ENCODE results near the gene TRAF3IP3. TPM values are rescaled to one million over a fixed set of nuclear protein-coding genes. Genes with fewer than 3 reads are reported as not detected.

TRAF3IP3 gene
- total and polyA plus RNA-seq, 2 donors (not counting 1 experiment from before 2014, with no cell fraction given) = not detected

GRCh38 chr1:209727785-209728184 is 28.1 kb upstream of the TRAF3IP3 start:
- no peaks in the 10 kb centered on the region for H4K20me1 ChIP-seq (ENCODE audit: control insufficient read depth, extremely low read depth, insufficient read depth, low read length)
- DNase-seq (ENCODE audit: low read depth in 2 of 2) = no peak
- no peak overlapping the region for H3K4me3 ChIP-seq (replicated peaks in 1 of 4; ENCODE audit: control extremely low read depth in 1 of 4, insufficient read depth in 1 of 4, low read depth in 3 of 4, low read length in 4 of 4)
- H3K27me3 ChIP-seq (ENCODE audit: control insufficient read depth, insufficient read depth, low read length) = no peaks in the 10 kb centered on the region
- no peaks in the 10 kb centered on the region for H3K4me1 ChIP-seq (ENCODE audit: control insufficient read depth, extremely low read depth, insufficient read depth, low read length)
- no peaks in the 10 kb centered on the region for H3K79me2 ChIP-seq (ENCODE audit: control insufficient read depth, insufficient read depth, low read length)
- H3K36me3 ChIP-seq (ENCODE audit: control insufficient read depth, insufficient read depth, low read length) = no peaks in the 10 kb centered on the region
- H2AFZ ChIP-seq (ENCODE audit: low read length) = no peak overlapping the region
- H3K9ac ChIP-seq (ENCODE audit: insufficient read depth, low read length) = no peak overlapping the region
- no peak overlapping the region for H3K4me2 ChIP-seq (ENCODE audit: extremely low read depth, insufficient read depth, low read length)
- no peaks in the 10 kb centered on the region for H3K9me3 ChIP-seq (ENCODE audit: control insufficient read depth, insufficient read depth, low read depth, low read length)
- TF ChIP-seq EZH2 (IDR thresholded peaks at IDR 0.05; ENCODE audit: low read length, missing control alignments) (no peak), CTCF (conservative IDR thresholded peaks at IDR 0.05 in 1 of 2, IDR thresholded peaks at IDR 0.05 in 1 of 2; ENCODE audit: low read depth in 1 of 2, low read length in 2 of 2) (no peak)
- H3K27ac ChIP-seq (ENCODE audit: insufficient read depth, low read length) = no peak overlapping the region

DNA sequence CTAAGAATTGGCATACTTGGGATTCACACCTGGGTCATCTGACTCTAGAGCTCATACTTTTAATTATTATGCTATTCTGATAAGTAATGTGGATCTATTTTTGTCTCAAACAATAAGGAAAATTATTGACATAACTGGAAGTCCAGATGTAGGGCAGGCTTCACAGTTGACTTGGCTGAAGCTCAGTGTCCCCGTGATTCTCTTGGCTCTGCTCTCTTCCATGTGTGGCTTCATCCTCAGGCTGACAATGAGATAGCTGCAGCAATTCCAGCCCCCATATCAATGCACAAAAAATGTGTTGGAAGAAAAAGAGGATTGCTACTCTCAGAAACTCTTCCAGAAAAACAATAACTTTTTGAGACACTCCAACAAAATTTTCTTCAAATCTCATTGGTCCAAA is 27.4 kb upstream of the TRAF3IP3 start:
- Histone ChIP-seq H3K79me2 (ENCODE audit: control insufficient read depth, insufficient read depth, low read length) (no peaks in the 10 kb centered on the region), H3K9ac (ENCODE audit: insufficient read depth, low read length) (no peak overlapping the region), H3K9me3 (ENCODE audit: control insufficient read depth, insufficient read depth, low read depth, low read length) (no peaks in the 10 kb centered on the region), H3K36me3 (ENCODE audit: control insufficient read depth, insufficient read depth, low read length) (no peaks in the 10 kb centered on the region), H4K20me1 (ENCODE audit: control insufficient read depth, extremely low read depth, insufficient read depth, low read length) (no peaks in the 10 kb centered on the region), H3K4me2 (ENCODE audit: extremely low read depth, insufficient read depth, low read length) (no peak overlapping the region), H2AFZ (ENCODE audit: low read length) (no peak overlapping the region), H3K27me3 (ENCODE audit: control insufficient read depth, insufficient read depth, low read length) (no peaks in the 10 kb centered on the region), H3K4me1 (ENCODE audit: control insufficient read depth, extremely low read depth, insufficient read depth, low read length) (no peaks in the 10 kb centered on the region), H3K4me3 (replicated peaks in 1 of 4; ENCODE audit: control extremely low read depth in 1 of 4, insufficient read depth in 1 of 4, low read depth in 3 of 4, low read length in 4 of 4) (no peak overlapping the region), H3K27ac (ENCODE audit: insufficient read depth, low read length) (no peak overlapping the region)
- no peak for DNase-seq (ENCODE audit: low read depth in 2 of 2)
- TF ChIP-seq CTCF (conservative IDR thresholded peaks at IDR 0.05 in 1 of 2, IDR thresholded peaks at IDR 0.05 in 1 of 2; ENCODE audit: low read depth in 1 of 2, low read length in 2 of 2) = no peak
- no peak for TF ChIP-seq EZH2 (IDR thresholded peaks at IDR 0.05; ENCODE audit: low read length, missing control alignments)

GRCh38 chr1:209729436-209729835 is 26.4 kb upstream of the TRAF3IP3 start:
- Histone ChIP-seq H3K9ac (ENCODE audit: insufficient read depth, low read length) (no peak overlapping the region), H3K9me3 (ENCODE audit: control insufficient read depth, insufficient read depth, low read depth, low read length) (no peaks in the 10 kb centered on the region), H3K4me1 (ENCODE audit: control insufficient read depth, extremely low read depth, insufficient read depth, low read length) (no peaks in the 10 kb centered on the region), H2AFZ (ENCODE audit: low read length) (no peak overlapping the region), H3K36me3 (ENCODE audit: control insufficient read depth, insufficient read depth, low read length) (no peaks in the 10 kb centered on the region), H3K79me2 (ENCODE audit: control insufficient read depth, insufficient read depth, low read length) (no peaks in the 10 kb centered on the region), H4K20me1 (ENCODE audit: control insufficient read depth, extremely low read depth, insufficient read depth, low read length) (no peaks in the 10 kb centered on the region), H3K27ac (ENCODE audit: insufficient read depth, low read length) (no peak overlapping the region), H3K4me3 (replicated peaks in 1 of 4; ENCODE audit: control extremely low read depth in 1 of 4, insufficient read depth in 1 of 4, low read depth in 3 of 4, low read length in 4 of 4) (no peak overlapping the region), H3K4me2 (ENCODE audit: extremely low read depth, insufficient read depth, low read length) (no peak overlapping the region), H3K27me3 (ENCODE audit: control insufficient read depth, insufficient read depth, low read length) (no peaks in the 10 kb centered on the region)
- TF ChIP-seq CTCF (conservative IDR thresholded peaks at IDR 0.05 in 1 of 2, IDR thresholded peaks at IDR 0.05 in 1 of 2; ENCODE audit: low read depth in 1 of 2, low read length in 2 of 2) (no peak), EZH2 (IDR thresholded peaks at IDR 0.05; ENCODE audit: low read length, missing control alignments) (no peak)
- DNase-seq (ENCODE audit: low read depth in 2 of 2) = no peak

Data from fibroblast of lung (primary cell).